Suppressor macrophage (primary cell): Measurements from ENCODE around the gene HMBS.
A peak's percentile ranks its signal among the peaks of the same experiment; 100 is the strongest.
"Not testable (repeated sequence)": the region's sequence is repeated elsewhere in the genome, so short reads cannot be mapped to it uniquely, and the experiment has no call there.

ENCODE experiments used
- DNase-seq, 4 experiments: peaks; one replicate each; pipeline ENCODE4 v3.0.0-alpha.2; 2020 to 2022

Gene HMBS

DNA sequence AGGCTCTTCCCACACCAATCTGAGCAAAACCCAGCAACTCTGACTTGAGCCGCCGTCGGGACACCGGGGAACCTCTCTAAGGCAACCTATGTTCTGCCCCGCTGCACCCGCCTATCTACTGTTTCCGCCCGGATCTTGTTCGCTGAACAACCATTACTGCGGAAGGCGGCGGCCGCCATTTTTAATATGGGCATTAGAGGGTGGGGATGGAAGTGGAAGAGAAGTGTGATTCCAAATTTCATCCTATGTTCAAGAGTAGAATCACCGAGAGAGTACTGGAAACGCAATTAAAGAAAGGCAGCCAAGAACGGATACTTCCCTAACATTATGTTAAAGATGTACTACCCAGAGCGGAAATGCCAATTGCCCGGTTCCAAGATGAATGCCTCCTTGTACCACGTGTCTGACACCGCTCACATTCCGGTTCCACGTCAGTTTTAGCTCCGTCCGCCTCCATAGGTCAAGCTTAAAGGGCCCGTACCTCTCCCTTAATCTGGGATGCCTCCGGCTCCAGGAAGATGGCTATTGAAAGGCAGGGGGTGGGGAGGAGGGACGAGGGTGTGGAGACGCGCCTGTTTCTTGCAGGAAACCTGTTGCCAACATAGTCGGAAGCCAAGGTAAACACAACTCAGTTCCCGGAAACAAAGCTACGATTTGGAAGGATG is 17.2 kb downstream of the HMBS start, which contains the start of gene DPAGT1:
TSS of gene DPAGT1 (minus strand) at position 95 of the 665 bp plus-strand sequence. CDS start 198 bp downstream, outside the sequence.
- DNase-seq = peak; percentile 89 to 96 (median 94)

- not testable (repeated sequence) for DNase-seq
Observed at GRCh38 chr11:119103161-119103664, 18.5 kb downstream of the HMBS start.

- DNase-seq = peak in 2 of 4 experiments; percentile 22 to 46
Observed at GRCh38 chr11:119103793-119104192, 19.1 kb downstream of the HMBS start.

DNA sequence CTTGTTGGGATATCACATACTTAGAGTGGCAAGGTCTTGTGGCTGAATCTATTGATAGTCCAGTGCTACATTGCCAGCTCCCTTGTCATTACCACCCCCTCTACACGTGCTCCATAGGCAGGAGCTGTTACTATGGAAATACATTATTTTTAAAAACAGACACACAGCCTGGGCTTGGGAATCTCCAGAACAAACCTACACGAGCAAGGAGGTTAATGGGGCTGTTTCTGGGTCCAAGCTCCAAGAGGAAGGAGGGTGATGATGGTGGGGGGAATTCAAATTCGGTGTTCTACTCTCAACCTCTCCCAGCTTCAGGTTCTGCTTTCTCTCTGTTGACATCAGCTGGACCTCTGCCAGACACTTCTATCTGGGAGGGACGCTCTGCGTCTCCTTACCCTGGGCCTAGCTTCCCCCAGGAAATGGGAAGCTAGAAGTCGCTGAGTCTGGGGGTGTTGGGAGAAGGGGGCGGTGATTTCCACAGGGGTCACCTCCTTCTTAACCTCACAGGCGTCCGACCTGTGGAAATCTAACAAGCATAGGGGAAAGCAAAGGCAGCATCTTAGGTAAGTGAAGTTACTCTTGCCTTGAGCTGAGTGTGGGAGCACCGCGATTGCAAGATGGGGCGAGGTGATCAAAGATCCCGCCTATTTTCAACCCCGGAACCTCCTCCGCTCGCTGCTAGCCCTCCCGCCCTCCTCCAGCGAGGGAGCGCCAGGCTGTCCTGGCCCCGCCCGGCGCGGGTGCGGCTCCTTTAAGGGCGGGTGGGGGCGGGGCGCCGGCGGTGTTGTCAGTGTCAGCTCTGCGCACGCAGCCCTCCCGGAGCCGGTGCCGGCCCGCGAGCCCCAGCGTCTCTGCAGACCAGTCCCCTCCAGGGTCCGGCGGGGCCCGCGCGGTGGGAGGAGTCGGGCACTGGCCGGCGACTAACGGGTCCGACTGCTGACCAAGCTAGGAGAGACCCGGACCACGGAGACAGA is 22.2 kb downstream of the HMBS start, which contains the start of gene C2CD2L:
TSS of gene C2CD2L (plus strand) at position 781 of the 974 bp plus-strand sequence. CDS start 398 bp downstream, outside the sequence.
- DNase-seq = peak; percentile 96 to 98 (median 98)

- DNase-seq = peak in 2 of 4 experiments; percentile 19 to 32
Observed at GRCh38 chr11:119107538-119108145, 23.0 kb downstream of the HMBS start.

DNA sequence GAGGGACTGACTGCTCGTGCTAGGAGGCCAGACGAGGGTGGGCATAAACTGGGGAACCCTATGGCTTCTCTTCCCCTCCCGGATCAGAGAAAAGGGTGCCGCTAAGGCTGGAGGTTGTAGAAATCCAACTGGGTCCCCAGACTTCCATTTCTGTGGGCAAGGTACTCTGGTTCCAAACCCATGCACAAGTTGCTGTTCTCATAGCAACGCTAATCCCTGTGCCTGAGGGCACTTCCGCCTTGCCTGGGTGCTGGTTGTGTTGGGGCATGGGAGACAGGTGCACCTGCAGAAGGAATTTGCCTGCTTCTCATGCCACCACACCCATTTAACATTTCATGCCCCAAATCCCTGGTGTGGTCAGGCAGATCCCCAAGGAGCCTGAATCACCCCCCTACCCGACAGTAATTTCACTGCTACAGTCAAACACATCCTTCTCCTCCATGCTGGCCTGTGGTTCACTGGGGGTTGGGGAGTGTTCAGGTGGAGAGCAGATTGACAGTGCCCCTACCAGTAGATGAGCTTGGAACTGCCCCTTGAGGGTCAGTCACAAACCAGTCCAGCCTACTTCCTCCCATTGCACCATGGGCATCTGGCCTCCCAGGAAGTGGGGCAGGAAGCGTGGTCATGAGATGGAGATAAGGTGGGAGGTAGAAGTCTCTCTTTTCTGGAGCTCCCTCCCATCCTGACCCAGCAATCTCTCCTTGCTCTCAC is 23.6 kb downstream of the HMBS start:
- DNase-seq = peak; percentile 60 to 81 (median 80)

DNA sequence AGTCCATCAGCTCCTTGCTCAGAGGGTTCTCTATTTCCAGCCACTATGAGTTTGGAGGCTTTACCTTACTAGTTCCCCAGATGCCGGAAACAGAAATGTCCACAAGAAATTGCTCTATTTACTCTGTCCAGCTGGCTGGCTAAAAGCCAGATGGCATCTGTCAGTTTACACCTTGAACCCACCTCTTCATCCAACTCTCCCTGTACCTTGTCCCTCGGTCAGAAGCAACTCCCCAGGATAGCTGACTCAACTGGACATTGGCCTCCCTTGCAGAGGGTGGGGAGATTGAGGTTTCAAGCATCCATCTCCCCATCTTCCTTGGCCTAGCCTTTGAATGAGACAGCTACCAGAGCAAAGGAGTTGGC is 24.2 kb downstream of the HMBS start:
- no peak for DNase-seq

DNA sequence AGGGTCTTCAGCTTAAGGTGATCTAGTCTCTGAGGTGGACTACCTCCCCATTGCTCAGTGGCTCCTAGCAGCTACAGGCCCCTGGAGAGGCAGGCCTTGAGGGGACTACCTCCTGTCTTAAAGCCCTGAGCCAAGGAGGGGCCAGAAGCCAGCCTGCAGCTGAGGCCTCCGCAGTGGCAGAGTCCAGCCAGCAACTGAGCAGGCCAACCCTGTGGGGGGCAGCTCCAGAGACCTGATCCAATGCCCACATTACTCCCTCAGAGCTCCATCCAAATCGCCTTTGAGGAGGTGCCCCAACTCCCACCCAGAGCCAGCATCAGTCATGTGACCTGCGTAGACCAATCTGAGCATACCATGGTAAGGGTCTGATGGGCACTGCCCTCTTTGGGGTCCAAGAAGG is 25.2 kb downstream of the HMBS start:
- no peak for DNase-seq

GRCh38 chr11:119110439-119110838 is 25.8 kb downstream of the HMBS start:
- DNase-seq = no peak

GRCh38 chr11:119111361-119111925 is 26.8 kb downstream of the HMBS start:
- no peak for DNase-seq

GRCh38 chr11:119112314-119113020 is 27.8 kb downstream of the HMBS start:
- no peak for DNase-seq

DNA sequence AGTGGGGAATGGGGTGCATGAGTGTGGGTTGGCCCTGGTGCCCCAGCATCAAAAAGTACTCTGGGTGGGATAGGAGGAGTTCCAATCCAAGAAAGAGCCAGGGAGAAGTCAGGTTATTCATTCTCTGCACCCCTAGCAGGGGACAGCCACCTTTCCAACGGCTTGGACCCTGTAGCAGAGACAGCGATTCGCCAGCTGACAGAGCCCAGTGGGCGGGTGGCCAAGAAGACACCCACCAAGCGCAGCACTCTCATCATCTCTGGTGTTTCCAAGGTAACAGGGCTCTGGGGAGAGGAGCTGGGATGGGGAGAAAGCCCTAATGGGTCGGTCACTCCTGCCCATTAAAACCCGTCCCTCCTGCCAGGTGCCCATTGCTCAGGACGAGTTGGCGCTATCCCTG is 29.0 kb downstream of the HMBS start:
- DNase-seq = no peak

GRCh38 chr11:119114351-119114750 is 29.7 kb downstream of the HMBS start:
- DNase-seq = no peak

- peak; percentile 86 to 95 (median 93) for DNase-seq
Observed at GRCh38 chr11:119115484-119116234, 31.0 kb downstream of the HMBS start.

DNA sequence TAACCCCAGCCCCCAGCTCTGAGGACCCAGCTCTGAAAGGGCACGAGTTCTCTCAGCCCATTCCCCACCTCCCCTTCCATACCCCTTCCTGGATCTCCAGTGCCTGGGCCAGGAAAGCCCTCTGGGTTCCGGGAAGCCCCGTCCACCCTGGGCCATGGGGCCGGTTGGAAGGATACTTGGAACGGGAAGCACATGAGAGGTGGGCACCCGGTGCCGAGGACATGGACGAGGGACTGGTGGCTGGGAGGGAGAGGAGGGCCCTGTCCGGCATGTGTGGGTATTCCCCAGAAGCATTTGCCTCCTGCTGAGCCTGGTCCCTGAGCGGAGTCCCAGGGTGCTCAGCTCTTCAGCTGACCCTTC is 31.5 kb downstream of the HMBS start:
- no peak for DNase-seq

GRCh38 chr11:119116601-119117000 is 31.9 kb downstream of the HMBS start:
- DNase-seq = no peak

DNA sequence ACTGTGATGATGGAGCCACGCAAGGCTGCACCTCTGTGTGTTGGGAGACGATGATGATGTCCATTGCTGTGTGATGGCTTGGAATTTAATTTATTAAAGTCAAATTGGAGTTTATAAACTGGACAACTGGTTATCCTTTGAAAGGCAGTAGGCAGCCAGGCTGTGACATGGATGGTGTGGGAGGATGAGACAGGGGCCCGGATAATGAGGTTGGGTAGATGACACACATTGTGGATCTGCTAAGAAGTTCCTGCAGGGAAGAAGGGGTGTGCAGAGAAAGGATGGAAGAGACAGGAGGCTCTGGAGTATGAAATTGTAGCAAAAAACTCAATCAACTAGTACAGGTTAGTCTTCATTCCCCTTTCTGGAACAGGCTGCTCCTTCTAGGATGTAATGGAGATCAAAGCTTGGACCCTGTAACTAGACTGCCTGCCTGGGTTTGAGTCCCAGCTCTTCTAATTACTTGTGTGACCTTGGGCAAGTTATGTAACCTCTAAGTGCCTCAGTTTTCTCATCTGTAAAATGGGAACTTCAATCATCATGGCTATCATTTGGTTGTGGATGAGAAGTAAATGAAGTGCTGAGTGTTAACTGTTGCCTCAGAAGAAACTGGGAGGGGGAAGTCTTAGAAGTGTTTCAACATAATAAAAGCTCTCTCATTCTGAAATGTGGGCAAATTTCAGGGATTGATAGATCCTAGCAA is 32.5 kb downstream of the HMBS start:
- peak in 2 of 4 experiments; percentile 34 to 37 for DNase-seq

DNA sequence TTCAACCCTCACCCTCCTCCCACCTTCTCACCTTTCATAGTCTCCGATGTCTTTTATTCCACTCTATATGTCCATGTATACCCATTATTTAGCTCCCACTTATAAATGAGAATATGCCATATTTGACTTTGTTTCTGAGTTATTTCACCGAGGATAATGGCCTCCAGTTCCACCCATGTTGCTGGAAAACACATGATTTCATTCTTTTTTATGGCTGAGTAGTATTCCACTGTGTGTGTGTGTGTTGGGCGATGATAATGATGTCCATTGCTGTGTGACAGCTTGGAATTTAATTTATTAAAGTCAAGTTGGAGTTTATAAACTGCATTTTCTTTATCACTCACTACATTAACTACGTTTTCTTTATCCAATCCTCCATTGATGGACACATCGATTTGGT is 33.5 kb downstream of the HMBS start:
- DNase-seq = no peak

- no peak for DNase-seq
Observed at GRCh38 chr11:119118946-119119345, 34.3 kb downstream of the HMBS start.

GRCh38 chr11:119120639-119121007 is 35.9 kb downstream of the HMBS start:
- peak in 1 of 4 experiments; percentile 7 for DNase-seq
